Right atrium auricular region (tissue), 2 donors: ENCODE measurements around the gene COL25A1. TPM values are rescaled to one million over a fixed set of nuclear protein-coding genes. Genes with fewer than 3 reads are reported as not detected.

Source experiments
- DNase-seq: peaks from one replicate; pipeline ENCODE4 v3.0.0-alpha.2; 2019; ENCODE audit warnings: low spot score
- H3K27ac ChIP-seq, 2 donors: fragments of 200-600 bp; sonication (generic); 1 replicate in 1 of 2; 2 replicates in 1 of 2; pipeline ENCODE4 v1.5.1; 2016 to 2019
- H3K27me3 ChIP-seq, 2 donors: fragments of 200-600 bp; sonication (generic); one replicate each; pipeline versions ENCODE4 v1.5.1 to v1.6.0; 2017 to 2019
- H3K36me3 ChIP-seq: fragments of 200-600 bp; sonication (generic); one replicate; pipeline ENCODE4 v1.5.1; 2016
- H3K4me1 ChIP-seq, 2 donors: fragments of 200-600 bp; sonication (generic); one replicate each; pipeline versions ENCODE4 v1.5.1 to v1.6.0; 2017 to 2019
- H3K4me3 ChIP-seq, 2 donors: fragments of 200-600 bp; sonication (generic); 1 replicate in 1 of 2; 2 replicates in 1 of 2; pipeline ENCODE4 v1.5.1; 2017 to 2019; ENCODE audit warnings: mild to moderate bottlenecking in 1 of 2, moderate library complexity in 1 of 2
- H3K9me3 ChIP-seq, 2 donors: fragments of 200-600 bp; sonication (generic); one replicate each; pipeline ENCODE4 v1.5.1; 2019
- total RNA-seq, 2 donors: library from RNA; depleted of rRNA; stranded (reverse); fragments of >200 nt; gene quantifications; one replicate each; pipeline ENCODE4 v1.1.0, GENCODE V29; 2016
- TF ChIP-seq, protein P1 (sequence below), 2 donors: fragments of 200-600 bp; sonication (generic); IDR thresholded peaks; one replicate each; pipeline ENCODE4 v1.5.1; 2019; ENCODE audit warnings: antibody characterized with exemption in 2 of 2

The COL25A1 gene
- total RNA-seq, 2 donors from 2014 or later, result 0.26 to 0.59 TPM

DNA sequence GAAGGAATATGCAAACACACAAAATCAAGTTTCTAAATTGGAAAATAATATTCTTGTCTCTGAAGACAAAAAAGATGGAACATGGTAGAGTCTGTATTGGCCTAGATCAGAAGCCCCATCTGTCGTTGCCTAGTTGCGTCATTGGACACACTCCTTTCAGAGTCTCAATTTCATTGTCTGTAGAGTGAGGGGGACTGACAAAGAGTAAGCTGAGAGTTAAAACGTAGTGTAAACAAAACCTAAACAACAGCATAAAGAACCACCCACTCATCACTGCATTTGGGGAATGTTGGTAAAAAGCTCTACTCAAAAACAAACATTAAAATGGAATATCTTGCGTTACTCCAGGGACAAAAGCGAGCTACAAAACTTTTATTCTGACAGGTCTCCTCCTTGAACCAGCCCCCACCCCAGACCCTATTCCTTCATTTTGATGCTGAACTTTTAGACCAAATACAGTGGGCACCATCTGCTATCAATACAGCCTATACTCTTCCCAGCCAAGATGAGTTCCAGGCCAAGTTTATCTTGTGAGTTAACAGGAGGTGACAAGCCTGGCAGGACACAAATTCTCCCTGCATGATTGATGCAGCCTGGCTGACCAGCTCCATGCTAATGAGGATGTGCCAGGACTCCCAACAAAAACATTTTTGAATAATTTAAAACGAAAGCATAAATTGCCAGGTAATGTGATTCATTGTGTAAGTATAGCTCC lies 125.2 kb downstream of the COL25A1 start:
- Histone ChIP-seq H3K4me1 (no peaks in the 10 kb centered on the region), H3K9me3 (no peaks in the 10 kb centered on the region), H3K27me3 (no peaks in the 10 kb centered on the region), H3K36me3 (no peaks in the 10 kb centered on the region), H3K4me3 (no peak overlapping the region), H3K27ac (no peak overlapping the region)
- TF ChIP-seq, protein P1, sequence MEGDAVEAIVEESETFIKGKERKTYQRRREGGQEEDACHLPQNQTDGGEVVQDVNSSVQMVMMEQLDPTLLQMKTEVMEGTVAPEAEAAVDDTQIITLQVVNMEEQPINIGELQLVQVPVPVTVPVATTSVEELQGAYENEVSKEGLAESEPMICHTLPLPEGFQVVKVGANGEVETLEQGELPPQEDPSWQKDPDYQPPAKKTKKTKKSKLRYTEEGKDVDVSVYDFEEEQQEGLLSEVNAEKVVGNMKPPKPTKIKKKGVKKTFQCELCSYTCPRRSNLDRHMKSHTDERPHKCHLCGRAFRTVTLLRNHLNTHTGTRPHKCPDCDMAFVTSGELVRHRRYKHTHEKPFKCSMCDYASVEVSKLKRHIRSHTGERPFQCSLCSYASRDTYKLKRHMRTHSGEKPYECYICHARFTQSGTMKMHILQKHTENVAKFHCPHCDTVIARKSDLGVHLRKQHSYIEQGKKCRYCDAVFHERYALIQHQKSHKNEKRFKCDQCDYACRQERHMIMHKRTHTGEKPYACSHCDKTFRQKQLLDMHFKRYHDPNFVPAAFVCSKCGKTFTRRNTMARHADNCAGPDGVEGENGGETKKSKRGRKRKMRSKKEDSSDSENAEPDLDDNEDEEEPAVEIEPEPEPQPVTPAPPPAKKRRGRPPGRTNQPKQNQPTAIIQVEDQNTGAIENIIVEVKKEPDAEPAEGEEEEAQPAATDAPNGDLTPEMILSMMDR (IDR thresholded peaks at IDR 0.05), result no peak
- DNase-seq, result no peak

DNA sequence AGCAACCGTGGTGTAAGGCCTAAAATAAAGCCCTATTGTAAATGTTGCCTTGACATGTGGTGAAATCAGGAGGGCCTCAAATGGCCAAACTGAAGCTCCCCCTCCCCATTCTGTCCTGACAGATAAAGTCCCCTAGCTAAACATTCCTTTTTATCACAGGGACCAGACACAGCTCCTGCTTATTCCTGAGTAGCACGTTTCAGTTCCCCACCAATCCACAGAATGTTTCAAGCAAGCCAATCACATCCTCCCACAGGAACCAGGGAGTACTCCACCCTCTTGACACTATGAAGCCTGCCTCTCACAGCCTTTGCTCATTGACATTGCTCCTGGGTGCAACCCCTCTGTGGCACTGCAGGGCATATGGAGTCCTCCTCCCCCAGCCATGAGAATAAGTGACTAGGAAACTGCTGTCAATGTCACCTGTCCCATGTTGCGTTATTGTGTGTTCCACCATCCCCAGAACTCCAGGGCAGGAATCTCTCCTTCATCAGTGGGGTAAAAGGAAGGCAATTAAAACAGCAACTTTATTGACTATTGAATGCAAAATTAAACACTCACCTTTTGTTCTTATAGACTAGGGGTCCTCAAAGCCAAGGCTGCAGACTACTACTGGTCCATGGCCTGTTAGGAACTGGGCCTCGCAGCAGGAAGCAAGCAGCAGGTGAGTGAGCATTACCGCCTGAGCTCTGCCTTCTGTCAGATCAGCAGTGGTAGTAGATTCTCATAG lies 128.1 kb downstream of the COL25A1 start:
- no peak for DNase-seq
- no peak overlapping the region for H3K4me3 ChIP-seq
- no peaks in the 10 kb centered on the region for H3K9me3 ChIP-seq
- TF ChIP-seq, protein P1 (IDR thresholded peaks at IDR 0.05), result no peak
- H3K4me1 ChIP-seq, result no peaks in the 10 kb centered on the region
- no peaks in the 10 kb centered on the region for H3K36me3 ChIP-seq
- H3K27me3 ChIP-seq, result no peaks in the 10 kb centered on the region
- H3K27ac ChIP-seq, result no peak overlapping the region

DNA sequence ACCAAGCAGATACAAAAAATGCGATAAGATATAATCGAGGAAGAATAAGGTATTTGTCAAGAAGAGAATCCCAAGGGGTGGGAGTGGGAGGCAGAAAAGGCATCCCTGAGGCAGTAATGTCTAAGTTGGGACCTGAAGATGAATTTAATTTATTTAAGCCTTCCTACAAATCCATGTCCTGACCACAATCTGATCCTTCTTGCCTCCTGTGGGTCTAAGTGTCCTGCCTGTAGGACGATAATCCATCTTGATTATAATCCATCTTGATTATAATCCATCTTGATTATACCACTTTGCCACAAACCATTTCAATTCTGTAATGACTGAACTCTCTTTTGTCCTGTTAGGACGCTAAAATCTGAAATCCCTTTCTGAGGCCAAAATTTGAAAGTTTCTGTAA lies 130.2 kb downstream of the COL25A1 start:
- H3K27me3 ChIP-seq, result no peaks in the 10 kb centered on the region
- DNase-seq, result no peak
- H3K9me3 ChIP-seq, result no peaks in the 10 kb centered on the region

DNA sequence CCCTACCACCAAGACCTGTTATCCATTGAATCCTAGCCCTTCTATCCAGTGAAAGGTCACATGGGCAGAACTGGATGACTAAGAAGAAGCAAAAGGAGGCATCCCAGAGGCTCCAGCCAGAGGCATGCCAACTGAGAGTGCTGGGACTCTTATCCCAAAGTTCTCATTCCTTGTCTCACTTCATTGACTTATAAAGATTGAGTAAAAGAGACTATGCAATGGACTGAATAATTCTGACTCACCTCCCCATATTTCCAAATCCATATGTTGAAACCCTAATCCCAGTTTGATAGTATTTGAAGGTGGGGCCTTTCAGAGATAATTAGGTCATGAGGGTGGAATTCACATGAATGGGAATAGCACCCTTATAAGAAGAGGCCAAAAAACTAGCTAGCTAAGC lies 131.4 kb downstream of the COL25A1 start:
- Histone ChIP-seq H3K4me1 (no peaks in the 10 kb centered on the region), H3K9me3 (no peaks in the 10 kb centered on the region), H3K4me3 (no peak overlapping the region), H3K36me3 (no peaks in the 10 kb centered on the region), H3K27ac (no peak overlapping the region), H3K27me3 (no peaks in the 10 kb centered on the region)
- DNase-seq, result no peak
- TF ChIP-seq, protein P1 (IDR thresholded peaks at IDR 0.05), result no peak

More for the DNA sequence above, 130.2 kb downstream of the COL25A1 start:
- no peaks in the 10 kb centered on the region for H3K36me3 ChIP-seq
- no peaks in the 10 kb centered on the region for H3K4me1 ChIP-seq
- no peak overlapping the region for H3K27ac ChIP-seq
- H3K4me3 ChIP-seq, result no peak overlapping the region
- TF ChIP-seq, protein P1 (IDR thresholded peaks at IDR 0.05), result no peak

DNA sequence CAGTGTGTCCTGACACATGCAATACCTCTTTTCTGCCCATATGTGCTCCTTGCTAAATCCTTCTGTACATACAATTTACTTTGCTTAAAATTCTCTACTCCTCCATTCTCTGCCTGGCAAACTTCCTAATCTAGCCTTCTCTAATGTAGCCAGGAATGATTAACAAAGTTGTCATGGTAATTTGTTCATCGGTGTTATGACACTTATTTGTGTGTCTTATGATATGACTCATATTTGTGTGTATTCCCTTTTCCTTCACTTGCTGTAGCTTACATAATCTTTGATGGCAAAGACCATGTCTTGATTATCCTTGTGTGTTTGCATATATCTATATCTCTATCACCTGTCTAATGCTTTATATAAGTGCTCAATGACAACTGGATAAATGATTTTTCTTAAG lies 133.3 kb downstream of the COL25A1 start:
- Histone ChIP-seq H3K36me3 (no peaks in the 10 kb centered on the region), H3K27me3 (no peaks in the 10 kb centered on the region), H3K4me3 (no peak overlapping the region), H3K9me3 (no peaks in the 10 kb centered on the region), H3K4me1 (no peaks in the 10 kb centered on the region), H3K27ac (no peak overlapping the region)
- no peak for DNase-seq
- TF ChIP-seq, protein P1 (IDR thresholded peaks at IDR 0.05), result no peak
